Measurements from ENCODE around the gene MOV10.

- no peak for TF ChIP-seq CTCF (tag by site-specific recombination; IDR thresholded peaks at IDR 0.05)
- TF ChIP-seq ZNF138 (tag by site-specific recombination; IDR thresholded peaks at IDR 0.05; ENCODE audit: borderline replicate concordance): no peak
- no peak for TF ChIP-seq ZNF274 (IDR thresholded peaks at IDR 0.05; ENCODE audit: low read length)
- no peak for TF ChIP-seq ZNF274 (tag by site-specific recombination; IDR thresholded peaks at IDR 0.05; ENCODE audit: borderline replicate concordance)
- no peak for TF ChIP-seq YY1 (tag by site-specific recombination; IDR thresholded peaks at IDR 0.05)
- TF ChIP-seq, protein P1, sequence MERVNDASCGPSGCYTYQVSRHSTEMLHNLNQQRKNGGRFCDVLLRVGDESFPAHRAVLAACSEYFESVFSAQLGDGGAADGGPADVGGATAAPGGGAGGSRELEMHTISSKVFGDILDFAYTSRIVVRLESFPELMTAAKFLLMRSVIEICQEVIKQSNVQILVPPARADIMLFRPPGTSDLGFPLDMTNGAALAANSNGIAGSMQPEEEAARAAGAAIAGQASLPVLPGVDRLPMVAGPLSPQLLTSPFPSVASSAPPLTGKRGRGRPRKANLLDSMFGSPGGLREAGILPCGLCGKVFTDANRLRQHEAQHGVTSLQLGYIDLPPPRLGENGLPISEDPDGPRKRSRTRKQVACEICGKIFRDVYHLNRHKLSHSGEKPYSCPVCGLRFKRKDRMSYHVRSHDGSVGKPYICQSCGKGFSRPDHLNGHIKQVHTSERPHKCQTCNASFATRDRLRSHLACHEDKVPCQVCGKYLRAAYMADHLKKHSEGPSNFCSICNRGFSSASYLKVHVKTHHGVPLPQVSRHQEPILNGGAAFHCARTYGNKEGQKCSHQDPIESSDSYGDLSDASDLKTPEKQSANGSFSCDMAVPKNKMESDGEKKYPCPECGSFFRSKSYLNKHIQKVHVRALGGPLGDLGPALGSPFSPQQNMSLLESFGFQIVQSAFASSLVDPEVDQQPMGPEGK (tag by site-specific recombination; IDR thresholded peaks at IDR 0.05): no peak
- TF ChIP-seq PRDM4 (tag by site-specific recombination; IDR thresholded peaks at IDR 0.05): no peak
- no peak for TF ChIP-seq ZNF707 (tag by site-specific recombination; IDR thresholded peaks at IDR 0.05)
- no peak for TF ChIP-seq ZNF362 (tag by site-specific recombination; IDR thresholded peaks at IDR 0.05)
- TF ChIP-seq HOXC10 (CRISPR knock-in tag; IDR thresholded peaks at IDR 0.05): no peak
- no peak for TF ChIP-seq MEIS1 (CRISPR knock-in tag; IDR thresholded peaks at IDR 0.05; ENCODE audit: borderline replicate concordance)
- no peak for TF ChIP-seq ZNF701 (tag by site-specific recombination; IDR thresholded peaks at IDR 0.05)
- TF ChIP-seq HIC1 (tag by site-specific recombination; IDR thresholded peaks at IDR 0.05): no peak
- TF ChIP-seq ZNF292 (tag by site-specific recombination; IDR thresholded peaks at IDR 0.05; ENCODE audit: borderline replicate concordance, low read depth): no peak
Measured at GRCh38 chr1:112735752-112736151, 61.3 kb downstream of the MOV10 start.
